Hepatocyte (in vitro differentiated cells): Measurements from ENCODE around the gene SNX21. TPM values are rescaled to one million over a fixed set of nuclear protein-coding genes. Genes with fewer than 3 reads are reported as not detected.

Source experiments
- DNase-seq: peaks from one replicate; pipeline ENCODE4 v3.0.0-alpha.2; 2016; ENCODE audit warnings: low spot score
- H2AFZ ChIP-seq: fragments of 200-600 bp; sonication (generic); 2 replicates; pipeline ENCODE4 v1.6.0; 2016; ENCODE audit warnings: antibody characterized with exemption, mild to moderate bottlenecking
- H3K27ac ChIP-seq: fragments of 200-600 bp; sonication (generic); 2 replicates; pipeline ENCODE4 v1.5.1; 2016; ENCODE audit warnings: mild to moderate bottlenecking
- H3K27me3 ChIP-seq: fragments of 200-600 bp; sonication (generic); 2 replicates; pipeline ENCODE4 v1.6.1; 2016
- H3K36me3 ChIP-seq: fragments of 200-600 bp; sonication (generic); replicated peaks from 2 replicates; pipeline ENCODE4 v1.5.1; 2016; ENCODE audit warnings: low read depth; ENCODE audit not compliant: insufficient read depth
- H3K4me1 ChIP-seq: fragments of 200-600 bp; sonication (generic); 2 replicates; pipeline ENCODE4 v1.5.1; 2016; ENCODE audit warnings: mild to moderate bottlenecking, moderate library complexity; ENCODE audit not compliant: insufficient read depth
- H3K4me2 ChIP-seq: fragments of 200-600 bp; sonication (generic); 2 replicates; pipeline ENCODE4 v1.6.0; 2016
- H3K4me3 ChIP-seq: fragments of 200-600 bp; sonication (generic); 2 replicates; pipeline ENCODE4 v1.5.1; 2016; ENCODE audit warnings: mild to moderate bottlenecking
- H3K79me2 ChIP-seq: fragments of 200-600 bp; sonication (generic); 2 replicates; pipeline ENCODE4 v1.6.0; 2017; ENCODE audit warnings: mild to moderate bottlenecking
- H3K9me2 ChIP-seq: fragments of 200-600 bp; sonication (generic); replicated peaks from 2 replicates; pipeline ENCODE4 v1.6.0; 2017; ENCODE audit warnings: mild to moderate bottlenecking; ENCODE audit not compliant: insufficient read depth
- H3K9me3 ChIP-seq: fragments of 200-600 bp; sonication (generic); 2 replicates; pipeline ENCODE4 v1.5.1; 2016; ENCODE audit warnings: low read depth, mild to moderate bottlenecking
- H4K20me1 ChIP-seq: fragments of 200-600 bp; sonication (generic); 2 replicates; pipeline ENCODE4 v1.6.0; 2016; ENCODE audit warnings: mild to moderate bottlenecking; ENCODE audit not compliant: insufficient read depth, poor library complexity, severe bottlenecking
- EZH2 ChIP-seq: fragments of 200-600 bp; sonication (generic); IDR thresholded peaks from 2 replicates; pipeline ENCODE4 v1.6.1; 2016; ENCODE audit warnings: antibody characterized with exemption, mild to moderate bottlenecking, borderline replicate concordance
- EZH2phosphoT487 ChIP-seq: fragments of 200-600 bp; sonication (generic); IDR thresholded peaks from one replicate; pipeline ENCODE4 v1.6.1; 2018; ENCODE audit warnings: antibody characterized with exemption, mild to moderate bottlenecking, low read depth, moderate library complexity; ENCODE audit not compliant: unreplicated experiment, severe bottlenecking
- WGBS: methylation state at CpG from one replicate; pipeline ENCODE4 v1.1.6; 2016; ENCODE audit warnings: low lambda C conversion rate; ENCODE audit errors: missing lambda C conversion rate; 5-methylcytosine and 5-hydroxymethylcytosine counted together
- polyA plus RNA-seq: library from polyadenylated mRNA; unstranded; fragments of >200 nt; fragmentation: Nextera tagmentation; extraction: Ambion mirVana; gene quantifications from 2 replicates; pipeline ENCODE4 v1.2.1, GENCODE V29; 2016
- total RNA-seq: library from RNA; depleted of rRNA; stranded (reverse); fragments of >200 nt; gene quantifications from 2 replicates; pipeline ENCODE4 v1.2.3, GENCODE V29; 2014
- TF ChIP-seq, protein P1 (sequence below): fragments of 200-600 bp; sonication (generic); IDR thresholded peaks from 2 replicates; pipeline ENCODE4 v1.5.1; 2016; ENCODE audit warnings: antibody characterized with exemption, mild to moderate bottlenecking; ENCODE audit not compliant: poor library complexity

Gene SNX21, protein sequence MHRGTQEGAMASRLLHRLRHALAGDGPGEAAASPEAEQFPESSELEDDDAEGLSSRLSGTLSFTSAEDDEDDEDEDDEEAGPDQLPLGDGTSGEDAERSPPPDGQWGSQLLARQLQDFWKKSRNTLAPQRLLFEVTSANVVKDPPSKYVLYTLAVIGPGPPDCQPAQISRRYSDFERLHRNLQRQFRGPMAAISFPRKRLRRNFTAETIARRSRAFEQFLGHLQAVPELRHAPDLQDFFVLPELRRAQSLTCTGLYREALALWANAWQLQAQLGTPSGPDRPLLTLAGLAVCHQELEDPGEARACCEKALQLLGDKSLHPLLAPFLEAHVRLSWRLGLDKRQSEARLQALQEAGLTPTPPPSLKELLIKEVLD
- total RNA-seq, result 19.3 and 30.0 TPM in 2 replicates
- polyA plus RNA-seq, result 32.1 and 32.5 TPM in 2 replicates

DNA sequence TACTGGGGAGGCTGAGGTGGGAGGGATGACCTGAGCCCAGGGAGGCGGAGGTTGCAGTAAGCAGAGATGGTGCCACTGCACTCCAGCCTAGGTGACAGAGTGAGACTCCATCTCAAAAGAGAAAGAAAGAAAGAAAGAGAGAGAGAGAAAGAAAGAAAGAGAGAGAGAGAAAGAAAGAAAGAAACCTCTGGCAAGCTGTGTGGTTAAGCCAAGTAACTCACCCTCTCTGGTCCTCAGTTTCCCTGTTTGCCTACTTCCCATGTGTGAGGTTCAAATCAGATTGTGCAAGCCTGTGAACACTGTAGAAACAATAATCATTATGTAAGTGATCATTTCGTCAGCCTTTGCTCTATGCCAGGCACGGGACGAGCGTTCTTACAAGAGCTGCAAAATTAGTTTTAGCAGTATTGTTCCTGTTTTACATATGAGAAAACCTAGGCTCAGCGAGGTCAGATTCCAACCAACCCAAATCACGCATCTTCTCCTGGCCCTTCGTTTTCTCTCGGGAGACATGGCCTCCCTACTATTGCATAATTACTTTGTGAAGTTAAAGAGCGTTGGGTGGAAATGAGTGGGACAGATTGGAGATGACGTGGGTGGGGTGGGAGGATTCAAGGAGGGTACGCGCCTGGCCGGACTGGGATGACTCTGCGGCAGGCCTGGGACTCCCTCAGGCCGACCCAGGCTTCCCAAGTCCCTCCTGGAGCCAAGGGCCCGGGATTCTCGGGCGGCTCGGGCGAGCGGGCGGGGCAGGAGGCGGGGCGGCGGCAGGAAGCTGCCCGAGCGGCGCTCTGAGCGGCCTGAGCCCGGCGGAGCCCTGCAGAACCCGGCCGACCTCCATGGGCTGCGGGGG, at the start of gene SNX21:
Gene SNX21, plus strand, starts transcription at position 770 of the 853 bp plus-strand sequence. CDS start 121 bp downstream, outside the sequence.
- Histone ChIP-seq H4K20me1 (no peaks in the 10 kb centered on the region), H3K9me3 (no peaks in the 10 kb centered on the region), H2AFZ (peak within 1 kb of the TSS; percentile 87), H3K4me1 (peaks cover 29% of the 10 kb centered on the region), H3K79me2 (peaks cover 12% of the 10 kb centered on the region), H3K9me2 (no peaks in the 10 kb centered on the region), H3K36me3 (no peaks in the 10 kb centered on the region), H3K4me3 (peak within 1 kb of the TSS; percentile 87), H3K27ac (peak within 1 kb of the TSS; percentile 87), H3K4me2 (peak within 1 kb of the TSS; percentile 92), H3K27me3 (no peaks in the 10 kb centered on the region)
- peak; percentile 91 for DNase-seq
- 22% methylated on average over 17 of the region's 35 CpGs for WGBS
- TF ChIP-seq EZH2phosphoT487 (no peak), EZH2 (no peak)
- TF ChIP-seq, protein P1, sequence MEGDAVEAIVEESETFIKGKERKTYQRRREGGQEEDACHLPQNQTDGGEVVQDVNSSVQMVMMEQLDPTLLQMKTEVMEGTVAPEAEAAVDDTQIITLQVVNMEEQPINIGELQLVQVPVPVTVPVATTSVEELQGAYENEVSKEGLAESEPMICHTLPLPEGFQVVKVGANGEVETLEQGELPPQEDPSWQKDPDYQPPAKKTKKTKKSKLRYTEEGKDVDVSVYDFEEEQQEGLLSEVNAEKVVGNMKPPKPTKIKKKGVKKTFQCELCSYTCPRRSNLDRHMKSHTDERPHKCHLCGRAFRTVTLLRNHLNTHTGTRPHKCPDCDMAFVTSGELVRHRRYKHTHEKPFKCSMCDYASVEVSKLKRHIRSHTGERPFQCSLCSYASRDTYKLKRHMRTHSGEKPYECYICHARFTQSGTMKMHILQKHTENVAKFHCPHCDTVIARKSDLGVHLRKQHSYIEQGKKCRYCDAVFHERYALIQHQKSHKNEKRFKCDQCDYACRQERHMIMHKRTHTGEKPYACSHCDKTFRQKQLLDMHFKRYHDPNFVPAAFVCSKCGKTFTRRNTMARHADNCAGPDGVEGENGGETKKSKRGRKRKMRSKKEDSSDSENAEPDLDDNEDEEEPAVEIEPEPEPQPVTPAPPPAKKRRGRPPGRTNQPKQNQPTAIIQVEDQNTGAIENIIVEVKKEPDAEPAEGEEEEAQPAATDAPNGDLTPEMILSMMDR, result no peak

DNA sequence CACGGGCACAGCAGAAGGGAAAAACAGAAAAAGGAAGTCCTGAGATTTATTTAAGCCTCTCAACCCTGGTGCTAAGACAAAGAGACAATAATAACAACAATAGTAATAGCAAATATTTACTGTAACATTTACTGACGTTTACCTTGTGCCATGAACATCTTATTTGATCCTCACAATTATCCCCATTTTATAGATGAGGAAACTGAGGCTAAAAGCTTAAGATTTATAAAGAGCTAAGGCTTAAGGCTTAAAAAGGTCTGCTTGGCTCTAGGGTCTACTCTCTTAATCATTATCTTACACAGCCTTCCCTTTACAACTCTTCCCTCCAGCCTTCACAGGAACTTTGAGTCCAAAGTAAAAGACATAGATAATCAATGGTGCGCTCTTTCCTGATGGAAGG, 45.2 kb upstream of the SNX21 start:
- Histone ChIP-seq H2AFZ (no peak overlapping the region), H3K27ac (no peak overlapping the region), H3K79me2 (peaks cover 14% of the 10 kb centered on the region), H3K4me2 (no peak overlapping the region), H3K4me1 (peaks cover 7% of the 10 kb centered on the region), H3K4me3 (no peak overlapping the region), H3K27me3 (no peaks in the 10 kb centered on the region), H3K36me3 (no peaks in the 10 kb centered on the region), H3K9me2 (no peaks in the 10 kb centered on the region), H4K20me1 (no peaks in the 10 kb centered on the region), H3K9me3 (no peaks in the 10 kb centered on the region)
- 78% methylated on average over 3 of the region's 3 CpGs for WGBS
- no peak for DNase-seq
- no peak for TF ChIP-seq EZH2
- TF ChIP-seq, protein P1, result no peak
- TF ChIP-seq EZH2phosphoT487, result no peak

DNA sequence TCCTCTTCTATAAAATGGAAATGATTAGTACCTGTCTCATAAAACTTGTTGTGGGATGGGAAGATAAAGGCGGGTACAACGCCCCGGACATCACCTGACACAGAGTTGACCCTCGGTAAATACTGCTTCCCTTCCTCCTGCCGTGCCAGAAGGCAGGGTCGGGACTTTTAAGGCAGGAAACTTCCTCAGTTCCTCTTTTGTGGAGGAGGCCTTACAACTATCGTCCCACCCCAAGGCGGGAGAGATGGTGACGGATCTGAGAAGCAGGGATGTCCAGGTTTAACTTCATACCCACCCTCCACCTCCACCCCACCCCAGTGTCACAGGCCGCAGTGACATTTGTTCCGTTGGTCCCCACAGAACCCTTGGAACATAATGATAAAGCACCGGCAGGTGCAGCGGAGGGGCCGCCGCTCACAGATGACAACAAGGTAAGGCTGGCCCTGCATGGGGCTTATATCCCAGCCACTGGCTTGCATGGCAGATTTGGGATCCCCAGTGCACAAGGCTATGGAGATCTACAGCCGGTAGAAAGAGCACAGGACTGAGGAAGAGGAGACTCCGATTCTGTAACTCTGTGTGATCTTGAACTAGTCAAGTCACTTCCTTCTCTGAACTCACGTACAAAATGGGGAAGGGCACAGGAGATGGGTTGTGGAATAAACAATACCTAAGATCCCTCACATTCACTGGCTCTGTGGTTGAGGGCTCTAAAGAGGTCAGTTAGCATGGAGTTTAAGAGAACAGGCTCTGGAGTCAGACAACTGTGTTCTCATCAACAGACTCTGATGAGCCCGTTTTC, 41.1 kb upstream of the SNX21 start:
- Histone ChIP-seq H3K36me3 (no peaks in the 10 kb centered on the region), H3K4me3 (peak overlapping the region; percentile 78), H2AFZ (peak overlapping the region; percentile 55), H4K20me1 (no peaks in the 10 kb centered on the region), H3K4me1 (peaks cover 7% of the 10 kb centered on the region), H3K4me2 (peak overlapping the region; percentile 89), H3K9me2 (no peaks in the 10 kb centered on the region), H3K9me3 (no peaks in the 10 kb centered on the region), H3K79me2 (peaks cover 14% of the 10 kb centered on the region), H3K27ac (peak overlapping the region; percentile 89), H3K27me3 (no peaks in the 10 kb centered on the region)
- TF ChIP-seq, protein P1, result no peak
- TF ChIP-seq EZH2phosphoT487, result no peak
- no peak for TF ChIP-seq EZH2
- 48% methylated on average over 19 of the region's 19 CpGs for whole genome bisulfite sequencing
- no peak for DNase-seq
